MM.1S (cell line): ENCODE measurements around the gene ANP32B.

Experiments
- EZH2 ChIP-seq: fragments of 300-600 bp; sonication (generic); optimal IDR thresholded peaks from 2 replicates; pipeline ENCODE3; 2017; ENCODE audit warnings: low read depth, mild to moderate bottlenecking, antibody characterized with exemption, low read length, mixed read lengths
- EZH2phosphoT487 ChIP-seq: fragments of 300-600 bp; sonication (generic); IDR thresholded peaks from 2 replicates; pipeline ENCODE4 v1.6.1; 2018; ENCODE audit warnings: antibody characterized with exemption, low read length
- TF ChIP-seq, protein P1 (sequence below): fragments of 300-600 bp; sonication (generic); IDR thresholded peaks from 2 replicates; pipeline ENCODE4 v1.5.1; 2016; ENCODE audit warnings: antibody characterized with exemption, low read length, mixed read lengths

DNA sequence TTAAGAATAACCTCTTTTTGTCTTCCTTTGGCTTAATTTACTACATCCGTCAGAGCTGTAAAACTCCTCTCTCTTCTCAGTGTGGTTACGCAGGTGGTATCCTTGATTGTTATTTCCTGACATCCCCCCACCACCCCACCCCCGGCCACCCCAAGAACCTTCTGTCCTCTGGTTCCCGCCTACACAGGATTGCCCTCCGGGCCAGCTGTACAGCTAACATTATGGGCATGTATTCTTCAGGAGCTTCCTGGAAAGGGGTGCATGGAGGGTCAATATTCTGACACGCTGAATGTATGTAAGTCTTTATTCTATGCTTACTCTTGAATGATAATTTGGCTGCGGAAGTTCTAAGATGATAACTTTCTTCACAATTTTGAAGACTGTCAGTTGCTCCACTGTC, 13.0 kb upstream of the ANP32B start:
- TF ChIP-seq, protein P1, sequence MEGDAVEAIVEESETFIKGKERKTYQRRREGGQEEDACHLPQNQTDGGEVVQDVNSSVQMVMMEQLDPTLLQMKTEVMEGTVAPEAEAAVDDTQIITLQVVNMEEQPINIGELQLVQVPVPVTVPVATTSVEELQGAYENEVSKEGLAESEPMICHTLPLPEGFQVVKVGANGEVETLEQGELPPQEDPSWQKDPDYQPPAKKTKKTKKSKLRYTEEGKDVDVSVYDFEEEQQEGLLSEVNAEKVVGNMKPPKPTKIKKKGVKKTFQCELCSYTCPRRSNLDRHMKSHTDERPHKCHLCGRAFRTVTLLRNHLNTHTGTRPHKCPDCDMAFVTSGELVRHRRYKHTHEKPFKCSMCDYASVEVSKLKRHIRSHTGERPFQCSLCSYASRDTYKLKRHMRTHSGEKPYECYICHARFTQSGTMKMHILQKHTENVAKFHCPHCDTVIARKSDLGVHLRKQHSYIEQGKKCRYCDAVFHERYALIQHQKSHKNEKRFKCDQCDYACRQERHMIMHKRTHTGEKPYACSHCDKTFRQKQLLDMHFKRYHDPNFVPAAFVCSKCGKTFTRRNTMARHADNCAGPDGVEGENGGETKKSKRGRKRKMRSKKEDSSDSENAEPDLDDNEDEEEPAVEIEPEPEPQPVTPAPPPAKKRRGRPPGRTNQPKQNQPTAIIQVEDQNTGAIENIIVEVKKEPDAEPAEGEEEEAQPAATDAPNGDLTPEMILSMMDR = no peak
- TF ChIP-seq EZH2 (no peak), EZH2phosphoT487 (no peak)
